GM12865 (cell line): ENCODE results near the gene MEF2C.
A peak's percentile ranks its signal among the peaks of the same experiment; 100 is the strongest.

Experiments used
- DNase-seq: peaks from one replicate; pipeline ENCODE4 v3.0.0; 2010; ENCODE audit warnings: low read depth
- H3K4me3 ChIP-seq: 2 replicates; pipeline ENCODE4 v1.5.1; 2011; ENCODE audit warnings: mild to moderate bottlenecking, low read depth, low read length, control low read depth
- CTCF ChIP-seq: IDR thresholded peaks from 2 replicates; pipeline ENCODE4 v1.5.1; 2011; ENCODE audit warnings: low read length, control low read depth, low read depth, inconsistent platforms; ENCODE audit not compliant: insufficient read depth; ENCODE audit errors: missing control alignments

MEF2C gene

DNA sequence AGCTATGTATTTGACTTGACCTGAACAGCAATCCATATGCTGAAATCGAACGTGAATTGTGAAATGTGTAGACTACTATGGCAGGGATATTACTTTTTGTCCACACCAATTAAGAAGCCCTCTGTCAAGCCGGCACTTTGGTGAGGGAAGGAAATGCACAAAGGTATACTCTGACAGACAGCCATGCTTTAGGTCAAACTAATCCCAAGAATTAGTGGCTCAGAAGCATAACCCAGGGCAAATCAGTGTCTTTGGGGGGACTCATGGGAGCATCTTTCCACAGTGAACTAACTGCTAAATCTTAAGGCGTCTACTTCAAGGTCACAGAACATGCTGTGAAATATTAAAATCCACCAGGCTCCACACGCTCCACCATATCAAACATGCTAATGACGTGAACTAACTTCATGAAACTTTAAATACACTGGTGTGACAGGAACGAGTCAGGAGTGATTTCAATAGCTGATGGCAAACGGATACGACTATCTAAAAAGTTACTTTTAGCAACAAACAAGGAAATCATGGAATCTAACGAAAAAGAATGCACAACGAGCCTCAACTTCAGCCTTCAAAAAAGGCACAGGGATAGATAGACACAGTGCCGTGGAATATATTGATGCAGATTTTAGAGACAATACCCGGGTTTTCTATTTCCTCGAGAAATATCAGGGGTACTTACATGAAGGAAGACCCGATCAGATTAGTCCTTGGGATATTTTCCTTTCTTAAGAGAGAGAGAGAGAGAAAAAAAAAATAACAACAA is 527 bp downstream of the MEF2C start:
- no peak for TF ChIP-seq CTCF
- DNase-seq, result peak; percentile 56
- H3K4me3 ChIP-seq, result peak overlapping the region; percentile 94

GRCh38 chr5:88881571-88881971 is 1.4 kb downstream of the MEF2C start:
- DNase-seq, result peak; percentile 76
- H3K4me3 ChIP-seq, result peak overlapping the region; percentile 94

GRCh38 chr5:88880201-88880600 is 2.8 kb downstream of the MEF2C start:
- peak overlapping the region; percentile 94 for H3K4me3 ChIP-seq
- no peak for TF ChIP-seq CTCF
- DNase-seq, result no peak

More at GRCh38 chr5:88881571-88881971, 1.4 kb downstream of the MEF2C start:
- no peak for TF ChIP-seq CTCF

- TF ChIP-seq CTCF, result no peak
- peak; percentile 59 for DNase-seq
- H3K4me3 ChIP-seq, result peak overlapping the region; percentile 94
These were observed 3.3 kb downstream of the MEF2C start for GRCh38 chr5:88879724-88880123.

DNA sequence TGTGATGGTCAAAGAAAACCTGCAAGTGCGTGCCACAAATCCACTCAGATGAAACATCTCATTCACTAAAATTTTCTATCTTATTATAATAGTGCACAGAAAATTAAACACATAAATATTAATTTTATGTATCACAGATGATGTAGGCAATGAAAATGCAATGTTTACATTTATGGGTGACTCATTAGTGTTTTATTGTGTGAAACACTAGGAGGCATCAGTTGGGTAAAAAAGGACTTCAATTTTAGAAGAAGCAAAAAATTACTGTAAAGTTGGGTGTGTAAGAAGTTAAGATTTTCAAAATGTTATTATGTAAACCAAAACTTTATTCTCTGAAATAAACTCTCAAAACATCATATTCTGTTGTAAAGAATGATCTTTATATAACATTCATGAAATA is 4.0 kb downstream of the MEF2C start:
- TF ChIP-seq CTCF, result peak; percentile 7
- no peak for DNase-seq
- H3K4me3 ChIP-seq, result peak overlapping the region; percentile 94

- DNase-seq, result no peak
- peak overlapping the region; percentile 94 for H3K4me3 ChIP-seq
- no peak for TF ChIP-seq CTCF
These were observed 5.2 kb downstream of the MEF2C start for GRCh38 chr5:88877826-88878225.

DNA sequence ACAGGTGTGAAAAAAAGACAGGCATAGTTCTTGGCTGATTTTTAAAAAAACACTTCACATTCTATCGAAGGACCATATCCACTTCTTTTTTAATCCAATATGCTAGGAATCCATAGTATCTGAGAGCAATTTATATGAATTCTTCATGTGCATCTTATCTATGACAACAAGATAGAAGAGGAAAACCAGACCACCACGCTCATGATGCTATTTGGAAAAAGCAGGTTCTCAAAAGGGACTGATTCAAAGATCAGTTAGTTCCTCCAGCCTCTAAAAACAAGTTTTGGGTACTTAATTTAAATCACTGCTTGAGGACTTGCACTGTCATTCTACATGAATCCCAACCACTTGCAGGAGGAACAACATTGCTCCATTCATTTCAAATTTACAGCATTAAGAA is 6.3 kb downstream of the MEF2C start:
- peak overlapping the region; percentile 94 for H3K4me3 ChIP-seq

More for the DNA sequence above, 6.3 kb downstream of the MEF2C start:
- no peak for TF ChIP-seq CTCF
- DNase-seq, result no peak
